ENCODE data around the gene CDADC1.

CDADC1 gene

DNA sequence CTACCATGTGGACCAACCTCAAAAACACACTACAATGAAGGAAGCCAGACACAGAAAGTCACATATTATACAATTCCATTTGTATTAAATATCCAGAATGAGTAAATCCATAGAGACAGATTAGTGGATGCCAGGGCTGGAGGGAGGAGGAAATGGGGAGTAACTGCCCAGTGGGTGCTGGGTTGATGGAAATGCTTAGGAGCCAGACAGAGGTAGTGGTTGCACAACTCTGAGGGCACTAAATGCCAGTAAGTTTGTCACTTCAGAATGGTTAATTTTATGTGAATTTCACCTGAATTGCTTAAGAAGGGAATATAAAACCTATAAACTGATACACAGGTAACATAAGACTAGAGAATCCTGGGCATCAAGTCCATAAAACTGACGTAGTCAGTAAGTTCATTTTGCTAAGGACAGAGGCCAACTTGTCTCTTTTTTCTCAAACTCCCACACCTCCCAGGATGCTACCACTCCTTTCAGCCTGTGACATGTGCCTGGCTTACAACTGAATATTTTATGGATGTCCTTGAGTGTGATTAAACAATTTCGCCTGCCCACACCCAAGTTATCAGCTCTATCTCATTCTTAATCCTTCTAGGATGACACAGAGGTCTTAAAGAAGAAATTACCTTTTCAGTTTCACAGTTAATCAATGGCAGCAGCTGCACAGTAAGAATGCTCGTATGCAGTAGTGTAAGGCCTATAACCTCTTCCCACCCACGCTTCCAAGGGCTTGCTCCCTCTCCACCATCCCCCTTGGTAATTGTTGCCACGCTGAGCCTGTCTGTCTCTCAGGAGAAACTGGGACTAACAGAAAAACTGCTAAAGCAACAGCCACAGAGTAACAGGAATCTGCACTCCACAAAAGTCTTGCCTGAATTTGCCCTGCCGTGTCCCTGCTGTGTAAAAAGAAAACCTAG is 33.5 kb upstream of the CDADC1 start:
- H3K27me3 ChIP-seq (ENCODE audit: low read length): no peaks in the 10 kb centered on the region
- no peaks in the 10 kb centered on the region for H4K20me1 ChIP-seq (ENCODE audit: low read depth, low read length)
- H3K27ac ChIP-seq (ENCODE audit: low read depth, low read length): no peak overlapping the region
- H3K79me2 ChIP-seq (ENCODE audit: insufficient read depth, low read length): no peaks in the 10 kb centered on the region
- H3F3A ChIP-seq (ENCODE audit: insufficient read depth): no peaks in the 10 kb centered on the region
- H3K4me3 ChIP-seq (ENCODE audit: insufficient read depth, low read length, poor library complexity, severe bottlenecking): no peak overlapping the region
- TF ChIP-seq EZH2phosphoT487 (conservative IDR thresholded peaks at IDR 0.05; ENCODE audit: low read length): no peak
- TF ChIP-seq, protein P1, sequence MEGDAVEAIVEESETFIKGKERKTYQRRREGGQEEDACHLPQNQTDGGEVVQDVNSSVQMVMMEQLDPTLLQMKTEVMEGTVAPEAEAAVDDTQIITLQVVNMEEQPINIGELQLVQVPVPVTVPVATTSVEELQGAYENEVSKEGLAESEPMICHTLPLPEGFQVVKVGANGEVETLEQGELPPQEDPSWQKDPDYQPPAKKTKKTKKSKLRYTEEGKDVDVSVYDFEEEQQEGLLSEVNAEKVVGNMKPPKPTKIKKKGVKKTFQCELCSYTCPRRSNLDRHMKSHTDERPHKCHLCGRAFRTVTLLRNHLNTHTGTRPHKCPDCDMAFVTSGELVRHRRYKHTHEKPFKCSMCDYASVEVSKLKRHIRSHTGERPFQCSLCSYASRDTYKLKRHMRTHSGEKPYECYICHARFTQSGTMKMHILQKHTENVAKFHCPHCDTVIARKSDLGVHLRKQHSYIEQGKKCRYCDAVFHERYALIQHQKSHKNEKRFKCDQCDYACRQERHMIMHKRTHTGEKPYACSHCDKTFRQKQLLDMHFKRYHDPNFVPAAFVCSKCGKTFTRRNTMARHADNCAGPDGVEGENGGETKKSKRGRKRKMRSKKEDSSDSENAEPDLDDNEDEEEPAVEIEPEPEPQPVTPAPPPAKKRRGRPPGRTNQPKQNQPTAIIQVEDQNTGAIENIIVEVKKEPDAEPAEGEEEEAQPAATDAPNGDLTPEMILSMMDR (IDR thresholded peaks at IDR 0.05; ENCODE audit: insufficient read depth, low read length, poor library complexity, severe bottlenecking): no peak
- H3K4me2 ChIP-seq (ENCODE audit: low read depth, low read length, poor library complexity, severe bottlenecking): no peak overlapping the region
- peak overlapping the region; percentile 3; the same call in 1 of the 2 replicates for H3K9ac ChIP-seq (ENCODE audit: low read length)
- peak overlapping the region; percentile 98 for H2AFZ ChIP-seq (ENCODE audit: low read depth, low read length, severe bottlenecking)
- no peaks in the 10 kb centered on the region for H3K9me3 ChIP-seq (ENCODE audit: insufficient read depth, low read length)
- no peaks in the 10 kb centered on the region for H3K9me2 ChIP-seq (replicated peaks; ENCODE audit: insufficient read depth, low read length)
- H3K36me3 ChIP-seq (ENCODE audit: low read length): no peaks in the 10 kb centered on the region

DNA sequence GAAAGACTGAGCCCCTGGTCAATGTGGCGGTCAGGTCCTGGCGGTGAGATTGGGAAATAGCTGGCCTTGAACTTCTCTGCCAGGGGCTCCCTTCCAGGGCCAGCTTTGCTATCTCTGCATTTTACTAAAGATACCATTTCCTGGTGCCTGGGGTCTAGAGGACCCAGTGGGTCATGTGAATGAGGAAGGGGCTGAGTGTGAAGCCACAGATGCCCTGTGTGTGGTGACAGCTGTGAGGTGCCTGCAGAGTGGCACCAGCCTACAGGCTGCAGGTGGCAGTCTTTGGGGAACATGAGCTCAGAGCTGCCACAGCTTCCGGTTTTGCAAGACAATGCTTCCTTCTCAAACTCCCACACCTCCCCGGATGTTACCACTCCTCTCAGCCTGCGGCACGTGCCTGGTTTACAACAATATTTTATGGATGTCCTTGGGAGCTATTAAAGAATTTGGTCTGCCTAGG is 32.8 kb upstream of the CDADC1 start:
- no peaks in the 10 kb centered on the region for H4K20me1 ChIP-seq (ENCODE audit: low read depth, low read length)
- no peaks in the 10 kb centered on the region for H3K36me3 ChIP-seq (ENCODE audit: low read length)
- no peaks in the 10 kb centered on the region for H3K79me2 ChIP-seq (ENCODE audit: insufficient read depth, low read length)
- H3F3A ChIP-seq (ENCODE audit: insufficient read depth): no peaks in the 10 kb centered on the region
- no peak for TF ChIP-seq EZH2phosphoT487 (conservative IDR thresholded peaks at IDR 0.05; ENCODE audit: low read length)
- TF ChIP-seq, protein P1 (IDR thresholded peaks at IDR 0.05; ENCODE audit: insufficient read depth, low read length, poor library complexity, severe bottlenecking): peak; percentile 41
- H3K9ac ChIP-seq (ENCODE audit: low read length): peak overlapping the region; percentile 20; the same call in 1 of the 2 replicates
- H3K4me3 ChIP-seq (ENCODE audit: insufficient read depth, low read length, poor library complexity, severe bottlenecking): no peak overlapping the region
- no peaks in the 10 kb centered on the region for H3K27me3 ChIP-seq (ENCODE audit: low read length)
- H3K9me3 ChIP-seq (ENCODE audit: insufficient read depth, low read length): no peaks in the 10 kb centered on the region
- H3K9me2 ChIP-seq (replicated peaks; ENCODE audit: insufficient read depth, low read length): no peaks in the 10 kb centered on the region
- no peak overlapping the region for H3K27ac ChIP-seq (ENCODE audit: low read depth, low read length)
- H3K4me2 ChIP-seq (ENCODE audit: low read depth, low read length, poor library complexity, severe bottlenecking): peak overlapping the region; percentile 38
- peak overlapping the region; percentile 98 for H2AFZ ChIP-seq (ENCODE audit: low read depth, low read length, severe bottlenecking)

DNA sequence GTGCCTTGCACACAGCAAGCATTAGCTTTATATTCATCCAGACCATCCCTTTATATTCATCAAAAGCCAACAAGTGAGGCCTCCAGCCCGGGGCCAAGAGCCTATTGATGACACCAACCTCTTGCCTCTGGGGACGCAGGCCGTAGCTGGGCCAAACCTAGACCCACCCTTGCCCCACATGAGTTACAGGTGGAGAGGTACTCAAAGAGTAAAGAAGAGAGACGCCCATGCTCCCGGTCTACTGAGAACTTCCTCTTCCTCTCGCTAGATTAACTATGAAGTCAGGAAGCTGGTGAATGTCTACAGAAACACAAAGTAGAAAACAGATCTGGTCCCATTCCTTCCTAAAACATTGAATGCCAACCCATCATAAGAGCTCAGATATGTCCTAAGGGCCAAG is 31.4 kb upstream of the CDADC1 start:
- TF ChIP-seq, protein P1 (IDR thresholded peaks at IDR 0.05; ENCODE audit: insufficient read depth, low read length, poor library complexity, severe bottlenecking): no peak
- TF ChIP-seq EZH2phosphoT487 (conservative IDR thresholded peaks at IDR 0.05; ENCODE audit: low read length): no peak
- H3K36me3 ChIP-seq (ENCODE audit: low read length): no peaks in the 10 kb centered on the region
- H3K9ac ChIP-seq (ENCODE audit: low read length): no peak overlapping the region
- no peak overlapping the region for H2AFZ ChIP-seq (ENCODE audit: low read depth, low read length, severe bottlenecking)
- no peak overlapping the region for H3K4me2 ChIP-seq (ENCODE audit: low read depth, low read length, poor library complexity, severe bottlenecking)
- H3K79me2 ChIP-seq (ENCODE audit: insufficient read depth, low read length): no peaks in the 10 kb centered on the region
- no peaks in the 10 kb centered on the region for H4K20me1 ChIP-seq (ENCODE audit: low read depth, low read length)
- H3K27me3 ChIP-seq (ENCODE audit: low read length): no peaks in the 10 kb centered on the region
- no peaks in the 10 kb centered on the region for H3K9me3 ChIP-seq (ENCODE audit: insufficient read depth, low read length)
- H3K4me3 ChIP-seq (ENCODE audit: insufficient read depth, low read length, poor library complexity, severe bottlenecking): no peak overlapping the region
- no peaks in the 10 kb centered on the region for H3F3A ChIP-seq (ENCODE audit: insufficient read depth)
- H3K27ac ChIP-seq (ENCODE audit: low read depth, low read length): no peak overlapping the region
- H3K9me2 ChIP-seq (replicated peaks; ENCODE audit: insufficient read depth, low read length): no peaks in the 10 kb centered on the region
